AG04449 (cell line): ENCODE data around the gene RBMS3.

Experiments used
- CTCF ChIA-PET: fragments of 350-600 bp; formaldehyde crosslinking; extraction: SDS; loops from one replicate; lab custom pipeline; 2021; ENCODE audit warnings: antibody characterized with exemption; lab: Yijun Ruan, JAX
- POLR2A ChIA-PET: fragments of 400-600, 350-600 bp; formaldehyde crosslinking; extraction: SDS; loops from one replicate; lab custom pipeline; 2020; ENCODE audit warnings: antibody characterized with exemption, inconsistent platforms; lab: Yijun Ruan, JAX
- DNase-seq: peaks from one replicate; pipeline ENCODE4 v3.0.0-alpha.2; 2010; ENCODE audit warnings: low read depth, low spot score
- H3K4me3 ChIP-seq: 2 replicates; pipeline ENCODE4 v1.5.1; 2011; ENCODE audit warnings: low read depth, mild to moderate bottlenecking, control low read depth, low read length
- CTCF ChIP-seq: IDR thresholded peaks from one replicate; pipeline ENCODE4 v1.5.1; 2011; ENCODE audit warnings: mild to moderate bottlenecking, moderate library complexity, low read length, control low read depth, inconsistent platforms; ENCODE audit not compliant: insufficient read depth; ENCODE audit errors: missing control alignments

RBMS3 gene

GRCh38 chr3:29436612-29437323 is 155.9 kb downstream of the RBMS3 start:
- no peak overlapping the region for H3K4me3 ChIP-seq
- ChIA-PET POLR2A (no interaction called here), CTCF (no interaction called here)
- no peak for TF ChIP-seq CTCF
- no peak for DNase-seq

GRCh38 chr3:29438580-29438979 is 157.7 kb downstream of the RBMS3 start:
- DNase-seq, result no peak
- ChIA-PET CTCF (no interaction called here), POLR2A (interaction anchor here (0.6 kb wide), 1 partner anchor 54 kb away, joined by 3 read pairs; no protein-coding TSS in a partner anchor)
- no peak overlapping the region for H3K4me3 ChIP-seq
- no peak for TF ChIP-seq CTCF

- CTCF ChIA-PET, result interaction anchor here (0.7 to 1.0 kb wide), 2 partner anchors 8 to 10 kb away, joined by 3 to 4 read pairs; no protein-coding TSS in a partner anchor
- no peak for DNase-seq
- no peak for TF ChIP-seq CTCF
- no peak overlapping the region for H3K4me3 ChIP-seq
- POLR2A ChIA-PET, result no interaction called here
Observed at GRCh38 chr3:29440413-29441305, 159.8 kb downstream of the RBMS3 start.

- no peak overlapping the region for H3K4me3 ChIP-seq
- DNase-seq, result no peak
- ChIA-PET POLR2A (no interaction called here), CTCF (interaction anchor here (0.7 kb wide), 1 partner anchor 9 kb away, joined by 4 read pairs; no protein-coding TSS in a partner anchor)
- no peak for TF ChIP-seq CTCF
Observed at GRCh38 chr3:29441422-29441821, 160.6 kb downstream of the RBMS3 start.

- no peak for DNase-seq
- ChIA-PET CTCF (no interaction called here), POLR2A (no interaction called here)
- no peak overlapping the region for H3K4me3 ChIP-seq
- no peak for TF ChIP-seq CTCF
Observed at GRCh38 chr3:29447946-29448627, 167.2 kb downstream of the RBMS3 start.
